RWPE1 (cell line): ENCODE measurements around the gene MMD2.

Source experiments
- CTCF ChIA-PET: fragments of 350-600 bp; sonication (Branson Sonifier 250); formaldehyde crosslinking; extraction: SDS; loops from one replicate; lab custom pipeline; 2021; lab: Yijun Ruan, JAX
- POLR2A ChIA-PET: fragments of 400-600 bp; formaldehyde crosslinking; extraction: SDS; loops from one replicate; lab custom pipeline; 2020; ENCODE audit warnings: antibody characterized with exemption; ENCODE audit not compliant: low non-redundant PET; lab: Yijun Ruan, JAX
- DNase-seq: peaks from one replicate; pipeline ENCODE4 v3.0.0; 2012; ENCODE audit warnings: low spot score
- H3K27ac ChIP-seq: fragments of 450-650 bp; 2 replicates; pipeline ENCODE4 v1.5.1; 2017
- TF ChIP-seq, protein P1 (sequence below): fragments of 450-650 bp; conservative IDR thresholded peaks from 2 replicates; pipeline ENCODE4 v1.5.1; 2017; ENCODE audit warnings: low read depth, mild to moderate bottlenecking

The MMD2 gene

DNA sequence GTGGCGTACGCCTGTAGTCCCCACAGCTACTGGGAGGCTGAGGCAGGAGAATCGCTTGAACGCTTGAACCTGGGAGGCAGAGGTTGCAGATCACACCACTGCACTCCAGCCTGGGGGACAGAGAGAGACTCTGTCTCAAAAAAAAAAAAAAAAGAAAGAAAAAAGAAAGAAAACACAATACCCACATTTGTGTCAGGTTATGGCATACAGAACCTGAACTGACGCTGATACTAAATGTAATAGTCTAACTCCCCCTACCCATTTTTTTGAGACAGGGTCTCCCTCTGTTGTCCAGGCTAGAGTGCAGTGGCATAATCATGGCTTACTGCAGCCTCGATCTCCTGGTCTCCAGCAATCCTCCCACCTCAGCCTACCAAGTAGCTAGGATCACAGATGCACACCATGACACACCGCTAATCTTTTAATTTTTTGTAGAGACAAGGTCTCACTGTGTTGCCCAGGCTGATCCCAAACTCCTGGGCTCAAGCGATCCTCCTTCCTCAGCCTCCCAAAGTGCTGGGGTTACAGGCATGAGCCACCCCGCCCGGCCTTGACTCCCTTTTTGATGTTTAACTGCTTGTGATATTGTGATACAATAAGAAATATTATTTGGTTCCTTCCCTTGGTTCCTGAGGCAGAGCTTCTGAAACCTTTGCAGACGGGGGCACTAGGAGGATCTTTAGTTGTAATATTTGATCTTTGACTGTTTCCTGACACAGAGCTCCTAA lies 6.5 kb upstream of the MMD2 start:
- no peak overlapping the region for H3K27ac ChIP-seq
- POLR2A ChIA-PET, result no interaction called here
- CTCF ChIA-PET, result no interaction called here
- DNase-seq, result no peak
- TF ChIP-seq, protein P1, sequence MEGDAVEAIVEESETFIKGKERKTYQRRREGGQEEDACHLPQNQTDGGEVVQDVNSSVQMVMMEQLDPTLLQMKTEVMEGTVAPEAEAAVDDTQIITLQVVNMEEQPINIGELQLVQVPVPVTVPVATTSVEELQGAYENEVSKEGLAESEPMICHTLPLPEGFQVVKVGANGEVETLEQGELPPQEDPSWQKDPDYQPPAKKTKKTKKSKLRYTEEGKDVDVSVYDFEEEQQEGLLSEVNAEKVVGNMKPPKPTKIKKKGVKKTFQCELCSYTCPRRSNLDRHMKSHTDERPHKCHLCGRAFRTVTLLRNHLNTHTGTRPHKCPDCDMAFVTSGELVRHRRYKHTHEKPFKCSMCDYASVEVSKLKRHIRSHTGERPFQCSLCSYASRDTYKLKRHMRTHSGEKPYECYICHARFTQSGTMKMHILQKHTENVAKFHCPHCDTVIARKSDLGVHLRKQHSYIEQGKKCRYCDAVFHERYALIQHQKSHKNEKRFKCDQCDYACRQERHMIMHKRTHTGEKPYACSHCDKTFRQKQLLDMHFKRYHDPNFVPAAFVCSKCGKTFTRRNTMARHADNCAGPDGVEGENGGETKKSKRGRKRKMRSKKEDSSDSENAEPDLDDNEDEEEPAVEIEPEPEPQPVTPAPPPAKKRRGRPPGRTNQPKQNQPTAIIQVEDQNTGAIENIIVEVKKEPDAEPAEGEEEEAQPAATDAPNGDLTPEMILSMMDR, result no peak

GRCh38 chr7:4964506-4964905 lies 5.5 kb upstream of the MMD2 start:
- H3K27ac ChIP-seq, result no peak overlapping the region
- CTCF ChIA-PET, result no interaction called here
- TF ChIP-seq, protein P1, result no peak
- POLR2A ChIA-PET, result no interaction called here
- DNase-seq, result no peak

GRCh38 chr7:4962872-4963775 lies 4.1 kb upstream of the MMD2 start:
- ChIA-PET POLR2A (no interaction called here), CTCF (no interaction called here)
- no peak overlapping the region for H3K27ac ChIP-seq
- TF ChIP-seq, protein P1, result no peak
- no peak for DNase-seq

GRCh38 chr7:4960363-4960762 lies 1.4 kb upstream of the MMD2 start:
- H3K27ac ChIP-seq, result no peak overlapping the region
- TF ChIP-seq, protein P1, result no peak
- ChIA-PET POLR2A (no interaction called here), CTCF (no interaction called here)
- DNase-seq, result no peak

DNA sequence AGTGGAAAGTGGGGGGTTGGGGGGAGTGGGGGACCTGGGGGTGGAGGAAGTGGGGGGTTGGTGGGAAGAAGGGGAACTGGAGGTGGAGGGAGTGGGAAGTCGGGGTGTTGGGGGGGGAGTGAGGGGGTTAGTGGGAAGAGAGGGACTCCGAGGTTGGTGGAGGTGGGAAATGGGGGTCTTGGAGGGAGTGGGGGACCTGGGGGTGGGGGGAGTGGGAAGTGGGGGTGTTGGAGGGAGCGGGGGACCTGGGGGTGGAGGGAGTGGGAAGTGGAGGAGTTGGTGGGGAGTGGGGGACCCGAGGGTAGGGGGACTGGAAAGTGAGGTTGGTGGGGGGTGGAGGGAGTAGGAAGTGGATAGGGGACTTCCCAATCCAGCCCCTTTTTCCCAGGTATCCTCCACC lies 906 bp upstream of the MMD2 start:
- ChIA-PET CTCF (no interaction called here), POLR2A (no interaction called here)
- DNase-seq, result no peak
- no peak overlapping the region for H3K27ac ChIP-seq
- TF ChIP-seq, protein P1, result no peak

DNA sequence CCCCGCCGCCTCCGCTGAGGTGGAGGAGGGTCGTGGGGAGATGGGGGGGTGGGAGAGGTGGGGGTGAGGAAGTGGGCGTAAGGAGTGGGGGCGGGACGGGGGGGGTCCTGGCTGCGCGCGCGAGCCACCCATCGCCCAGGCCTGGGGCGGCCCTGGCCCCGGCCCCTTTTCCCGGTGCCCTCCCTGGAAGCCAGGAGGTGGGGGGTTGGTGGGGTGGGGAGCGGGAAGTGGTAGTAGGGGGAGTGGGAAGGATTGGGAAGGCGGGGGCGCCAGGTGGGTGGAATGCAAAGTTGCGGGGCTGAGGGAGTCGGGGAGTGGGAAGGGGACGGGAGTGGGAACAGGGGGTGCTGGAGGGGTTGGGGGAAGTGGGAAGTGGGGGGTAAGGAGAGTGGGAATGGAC lies 319 bp upstream of the MMD2 start:
- TF ChIP-seq, protein P1, result no peak
- ChIA-PET POLR2A (no interaction called here), CTCF (no interaction called here)
- no peak overlapping the region for H3K27ac ChIP-seq
- no peak for DNase-seq
